Measurements from ENCODE around the gene SLC25A47. TPM values are rescaled to one million over a fixed set of nuclear protein-coding genes. Genes with fewer than 3 reads are reported as not detected.

SLC25A47 gene
- total and polyA plus RNA-seq, 2 donors (not counting 1 experiment from before 2014, with no cell fraction given): not detected

DNA sequence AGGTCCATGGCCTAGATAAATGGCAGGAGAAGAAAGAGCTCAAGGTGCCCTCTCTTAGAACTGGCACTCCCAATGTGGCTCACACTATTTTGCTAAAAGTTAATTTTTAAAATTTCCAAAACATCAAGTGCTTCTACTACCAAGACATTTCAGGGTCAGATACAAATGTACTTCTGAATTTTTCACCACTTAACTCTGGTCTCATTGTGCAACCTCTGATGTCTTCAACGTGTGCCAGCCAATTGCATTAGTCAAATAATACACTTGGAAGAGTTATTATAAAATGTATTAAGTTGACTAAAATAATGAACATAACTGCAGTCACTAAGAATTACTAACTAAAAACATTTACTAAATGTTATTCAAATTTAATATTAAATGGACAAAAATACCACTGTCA, 41.3 kb downstream of the SLC25A47 start:
- Histone ChIP-seq H3K4me1 (ENCODE audit: control insufficient read depth in 2 of 2, insufficient read depth in 2 of 2, low read length in 2 of 2) (no peaks in the 10 kb centered on the region), H3K4me2 (replicated peaks; ENCODE audit: low read depth, low read length, poor library complexity, severe bottlenecking) (no peak overlapping the region), H3K9ac (ENCODE audit: low read length) (no peak overlapping the region), H3K27me3 (replicated peaks in 1 of 4; ENCODE audit: control extremely low read depth in 1 of 4, control insufficient read depth in 3 of 4, insufficient read depth in 4 of 4, low read length in 3 of 4) (no peaks in the 10 kb centered on the region), H4K20me1 (ENCODE audit: control insufficient read depth, insufficient read depth, low read length, poor library complexity, severe bottlenecking) (no peaks in the 10 kb centered on the region), H3K79me2 (ENCODE audit: control insufficient read depth, insufficient read depth, low read length) (peaks cover 44% of the 10 kb centered on the region), H2AFZ (ENCODE audit: insufficient read depth, low read depth, low read length, poor library complexity, severe bottlenecking) (no peak overlapping the region), H3K36me3 (replicated peaks in 1 of 2; ENCODE audit: control extremely low read depth in 1 of 2, control insufficient read depth in 1 of 2, extremely low read depth in 1 of 2, insufficient read depth in 2 of 2, low read length in 1 of 2) (peaks cover 7 to 35% of the 10 kb centered on the region in 2 experiments), H3K4me3 (ENCODE audit: control extremely low read depth in 1 of 5, extremely low read depth in 1 of 5, insufficient read depth in 1 of 5, low read depth in 2 of 5, low read length in 4 of 5) (no peak overlapping the region), H3K9me3 (ENCODE audit: control extremely low read depth in 1 of 3, control insufficient read depth in 2 of 3, insufficient read depth in 1 of 3, low read length in 2 of 3) (no peaks in the 10 kb centered on the region), H3K27ac (ENCODE audit: low read length in 2 of 2) (no peak overlapping the region)
- Mint-ChIP-seq H3K4me3 (no peak overlapping the region), H3K9me3 (ENCODE audit: insufficient read depth) (no peaks in the 10 kb centered on the region), H3K4me1 (no peaks in the 10 kb centered on the region), H3K27me3 (no peaks in the 10 kb centered on the region), H3K27ac (no peak overlapping the region)
- intact Hi-C loops (cut with micrococcal nuclease): no loop called here
- WGBS (ENCODE audit: insufficient coverage): no CpG with 5 or more reads among the region's 1 CpG
- ChIA-PET POLR2A (no interaction called here), CTCF (interaction anchor here (1.3 to 1.5 kb wide), 2 partner anchors 13 to 124 kb away, joined by 3 to 5 read pairs; no protein-coding TSS in a partner anchor)
- no peak for ATAC-seq (ENCODE audit: low read depth)
- no peak for DNase-seq
- TF ChIP-seq, protein P1, sequence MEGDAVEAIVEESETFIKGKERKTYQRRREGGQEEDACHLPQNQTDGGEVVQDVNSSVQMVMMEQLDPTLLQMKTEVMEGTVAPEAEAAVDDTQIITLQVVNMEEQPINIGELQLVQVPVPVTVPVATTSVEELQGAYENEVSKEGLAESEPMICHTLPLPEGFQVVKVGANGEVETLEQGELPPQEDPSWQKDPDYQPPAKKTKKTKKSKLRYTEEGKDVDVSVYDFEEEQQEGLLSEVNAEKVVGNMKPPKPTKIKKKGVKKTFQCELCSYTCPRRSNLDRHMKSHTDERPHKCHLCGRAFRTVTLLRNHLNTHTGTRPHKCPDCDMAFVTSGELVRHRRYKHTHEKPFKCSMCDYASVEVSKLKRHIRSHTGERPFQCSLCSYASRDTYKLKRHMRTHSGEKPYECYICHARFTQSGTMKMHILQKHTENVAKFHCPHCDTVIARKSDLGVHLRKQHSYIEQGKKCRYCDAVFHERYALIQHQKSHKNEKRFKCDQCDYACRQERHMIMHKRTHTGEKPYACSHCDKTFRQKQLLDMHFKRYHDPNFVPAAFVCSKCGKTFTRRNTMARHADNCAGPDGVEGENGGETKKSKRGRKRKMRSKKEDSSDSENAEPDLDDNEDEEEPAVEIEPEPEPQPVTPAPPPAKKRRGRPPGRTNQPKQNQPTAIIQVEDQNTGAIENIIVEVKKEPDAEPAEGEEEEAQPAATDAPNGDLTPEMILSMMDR (IDR thresholded peaks at IDR 0.05): no peak
- no peak for TF ChIP-seq EZH2 (IDR thresholded peaks at IDR 0.05; ENCODE audit: borderline replicate concordance, insufficient read depth, low read depth, low read length, poor library complexity, severe bottlenecking)

GRCh38 chr14:100365741-100366140, 42.6 kb downstream of the SLC25A47 start:
- H3K4me3 ChIP-seq (ENCODE audit: control extremely low read depth in 1 of 5, extremely low read depth in 1 of 5, insufficient read depth in 1 of 5, low read depth in 2 of 5, low read length in 4 of 5): no peak overlapping the region
- ChIA-PET CTCF (no interaction called here), POLR2A (no interaction called here)
- Mint-ChIP-seq H3K27ac (no peak overlapping the region), H3K27me3 (no peaks in the 10 kb centered on the region), H3K4me1 (no peaks in the 10 kb centered on the region), H3K4me3 (no peak overlapping the region), H3K9me3 (ENCODE audit: insufficient read depth) (no peaks in the 10 kb centered on the region)
- H3K27me3 ChIP-seq (replicated peaks in 1 of 4; ENCODE audit: control extremely low read depth in 1 of 4, control insufficient read depth in 3 of 4, insufficient read depth in 4 of 4, low read length in 3 of 4): no peaks in the 10 kb centered on the region
- no peaks in the 10 kb centered on the region for H3K4me1 ChIP-seq (ENCODE audit: control insufficient read depth in 2 of 2, insufficient read depth in 2 of 2, low read length in 2 of 2)
- H3K4me2 ChIP-seq (replicated peaks; ENCODE audit: low read depth, low read length, poor library complexity, severe bottlenecking): no peak overlapping the region
- peaks cover 6 to 25% of the 10 kb centered on the region in 2 experiments for H3K36me3 ChIP-seq (replicated peaks in 1 of 2; ENCODE audit: control extremely low read depth in 1 of 2, control insufficient read depth in 1 of 2, extremely low read depth in 1 of 2, insufficient read depth in 2 of 2, low read length in 1 of 2)
- 98% methylated on average over 5 of the region's 7 CpGs for whole genome bisulfite sequencing (ENCODE audit: insufficient coverage)
- intact Hi-C loops (cut with micrococcal nuclease): no loop called here
- no peak overlapping the region for H2AFZ ChIP-seq (ENCODE audit: insufficient read depth, low read depth, low read length, poor library complexity, severe bottlenecking)
- H3K79me2 ChIP-seq (ENCODE audit: control insufficient read depth, insufficient read depth, low read length): peaks cover 58% of the 10 kb centered on the region
- no peak for DNase-seq
- no peak overlapping the region for H3K9ac ChIP-seq (ENCODE audit: low read length)
- no peaks in the 10 kb centered on the region for H4K20me1 ChIP-seq (ENCODE audit: control insufficient read depth, insufficient read depth, low read length, poor library complexity, severe bottlenecking)
- ATAC-seq (ENCODE audit: low read depth): no peak
- no peak overlapping the region for H3K27ac ChIP-seq (ENCODE audit: low read length in 2 of 2)
- H3K9me3 ChIP-seq (ENCODE audit: control extremely low read depth in 1 of 3, control insufficient read depth in 2 of 3, insufficient read depth in 1 of 3, low read length in 2 of 3): no peaks in the 10 kb centered on the region
- TF ChIP-seq EZH2 (IDR thresholded peaks at IDR 0.05; ENCODE audit: borderline replicate concordance, insufficient read depth, low read depth, low read length, poor library complexity, severe bottlenecking): no peak
- TF ChIP-seq, protein P1 (IDR thresholded peaks at IDR 0.05): no peak

Data from B cell (primary cell).